GM12864 (cell line): Measurements from ENCODE around the gene CIITA.

Experiments used
- DNase-seq: peaks from one replicate; pipeline ENCODE4 v3.0.0-alpha.2; 2011; ENCODE audit warnings: low read depth
- H3K4me3 ChIP-seq: 2 replicates; pipeline ENCODE4 v1.5.1; 2011; ENCODE audit warnings: mild to moderate bottlenecking, low read depth, low read length, control low read depth
- TF ChIP-seq, protein P1 (sequence below): IDR thresholded peaks from 2 replicates; pipeline ENCODE4 v1.5.1; 2011; ENCODE audit warnings: low read depth, mild to moderate bottlenecking, moderate library complexity, low read length, control low read depth, inconsistent platforms; ENCODE audit errors: missing control alignments

Gene CIITA

DNA sequence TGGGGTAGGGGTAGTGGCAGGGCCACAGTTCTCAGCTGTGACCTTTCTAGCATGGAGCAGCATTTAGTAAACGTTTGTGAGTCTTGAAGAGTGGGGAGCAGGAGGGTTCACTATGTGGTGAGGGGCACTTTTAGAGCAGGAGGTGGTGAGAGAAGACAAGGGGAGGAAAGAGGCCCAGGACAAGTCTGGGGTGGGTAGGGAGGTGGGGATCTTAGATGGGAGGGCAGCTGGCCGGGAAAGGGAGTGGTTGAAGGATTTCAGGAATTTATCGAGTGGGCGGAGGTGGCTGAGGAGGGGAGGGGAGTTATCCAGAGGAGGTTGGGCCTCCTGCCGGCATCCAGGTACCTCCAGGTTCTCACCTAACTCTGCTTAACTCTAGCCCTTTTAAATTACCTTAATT, 69.3 kb downstream of the CIITA start:
- TF ChIP-seq, protein P1, sequence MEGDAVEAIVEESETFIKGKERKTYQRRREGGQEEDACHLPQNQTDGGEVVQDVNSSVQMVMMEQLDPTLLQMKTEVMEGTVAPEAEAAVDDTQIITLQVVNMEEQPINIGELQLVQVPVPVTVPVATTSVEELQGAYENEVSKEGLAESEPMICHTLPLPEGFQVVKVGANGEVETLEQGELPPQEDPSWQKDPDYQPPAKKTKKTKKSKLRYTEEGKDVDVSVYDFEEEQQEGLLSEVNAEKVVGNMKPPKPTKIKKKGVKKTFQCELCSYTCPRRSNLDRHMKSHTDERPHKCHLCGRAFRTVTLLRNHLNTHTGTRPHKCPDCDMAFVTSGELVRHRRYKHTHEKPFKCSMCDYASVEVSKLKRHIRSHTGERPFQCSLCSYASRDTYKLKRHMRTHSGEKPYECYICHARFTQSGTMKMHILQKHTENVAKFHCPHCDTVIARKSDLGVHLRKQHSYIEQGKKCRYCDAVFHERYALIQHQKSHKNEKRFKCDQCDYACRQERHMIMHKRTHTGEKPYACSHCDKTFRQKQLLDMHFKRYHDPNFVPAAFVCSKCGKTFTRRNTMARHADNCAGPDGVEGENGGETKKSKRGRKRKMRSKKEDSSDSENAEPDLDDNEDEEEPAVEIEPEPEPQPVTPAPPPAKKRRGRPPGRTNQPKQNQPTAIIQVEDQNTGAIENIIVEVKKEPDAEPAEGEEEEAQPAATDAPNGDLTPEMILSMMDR = no peak
- DNase-seq = no peak
- no peak overlapping the region for H3K4me3 ChIP-seq

DNA sequence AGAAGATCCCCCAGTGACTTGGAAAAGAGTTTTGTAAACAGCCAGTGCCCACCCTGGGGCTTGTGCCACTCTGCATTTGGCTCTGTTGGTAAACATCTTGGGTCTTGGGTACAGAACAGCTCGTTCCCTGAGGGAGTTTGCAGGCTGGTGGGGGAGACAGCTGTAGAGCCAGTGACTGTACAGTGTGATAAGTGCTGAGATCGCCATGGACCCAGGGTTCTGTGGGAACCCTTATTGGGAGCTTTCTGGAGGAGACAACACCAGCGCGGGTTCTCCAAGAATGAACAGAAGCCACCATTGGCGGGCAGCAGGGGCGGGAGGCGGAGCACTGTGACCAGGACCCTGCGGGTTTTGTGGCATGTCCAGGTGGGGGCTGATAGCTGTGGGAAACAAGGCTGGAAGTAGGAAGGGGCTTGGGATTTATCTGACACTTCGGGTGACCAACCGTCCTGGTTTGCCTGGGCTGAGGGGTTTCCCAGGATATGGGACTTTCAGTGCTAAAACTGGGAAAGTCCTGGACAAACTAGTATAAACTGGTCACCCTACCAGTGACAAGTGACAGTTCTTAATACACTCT, 70.3 kb downstream of the CIITA start:
- DNase-seq = no peak
- TF ChIP-seq, protein P1 = no peak
- H3K4me3 ChIP-seq = no peak overlapping the region

DNA sequence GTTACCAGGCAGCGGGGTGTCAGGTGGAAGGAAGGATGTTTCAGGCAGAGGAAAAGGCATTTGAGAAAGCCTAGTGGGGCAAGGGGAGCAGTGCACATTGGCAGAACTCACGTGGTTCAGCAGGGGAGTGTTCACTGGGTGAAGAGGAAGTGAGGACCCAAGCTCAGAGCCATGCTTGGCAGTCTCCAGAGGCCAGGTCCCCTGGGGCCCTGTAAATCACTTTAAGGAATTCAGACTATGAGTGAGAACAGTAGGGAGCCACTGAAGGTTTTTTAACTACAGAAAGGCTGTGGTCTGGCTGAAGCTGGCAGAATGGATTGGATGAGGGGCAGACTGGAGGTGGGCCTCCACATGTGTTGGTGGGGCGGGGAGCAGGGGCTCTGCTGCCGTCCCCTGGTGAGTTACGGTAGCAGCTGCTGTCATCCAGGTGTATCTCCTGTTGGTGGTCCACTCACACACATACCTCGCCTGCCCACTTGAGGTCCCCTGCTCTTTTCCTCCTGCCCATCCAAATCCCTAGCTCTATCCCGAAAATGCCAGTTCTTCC, 72.5 kb downstream of the CIITA start:
- TF ChIP-seq, protein P1 = peak; percentile 52
- DNase-seq = peak; percentile 66
- H3K4me3 ChIP-seq = no peak overlapping the region

DNA sequence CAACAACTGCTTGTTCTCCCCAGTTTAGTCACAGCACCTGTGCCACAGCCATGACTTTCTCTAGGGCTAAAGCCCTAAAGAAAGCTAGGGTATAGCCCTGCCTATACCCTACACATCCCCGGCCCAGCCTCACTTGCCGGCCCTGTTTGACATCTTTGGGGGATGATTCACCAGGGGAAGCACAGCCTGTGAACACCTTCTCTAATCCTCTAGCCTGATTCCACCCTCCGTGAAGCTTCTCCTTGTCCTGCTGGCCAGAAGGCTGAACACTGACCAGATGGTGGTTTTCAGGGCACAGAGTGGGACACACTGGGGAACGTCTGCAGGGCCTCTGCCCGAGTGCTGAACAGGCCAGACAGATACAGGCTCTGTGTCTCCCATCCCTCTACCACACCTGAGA, 73.4 kb downstream of the CIITA start:
- TF ChIP-seq, protein P1 = no peak
- no peak overlapping the region for H3K4me3 ChIP-seq
- no peak for DNase-seq

DNA sequence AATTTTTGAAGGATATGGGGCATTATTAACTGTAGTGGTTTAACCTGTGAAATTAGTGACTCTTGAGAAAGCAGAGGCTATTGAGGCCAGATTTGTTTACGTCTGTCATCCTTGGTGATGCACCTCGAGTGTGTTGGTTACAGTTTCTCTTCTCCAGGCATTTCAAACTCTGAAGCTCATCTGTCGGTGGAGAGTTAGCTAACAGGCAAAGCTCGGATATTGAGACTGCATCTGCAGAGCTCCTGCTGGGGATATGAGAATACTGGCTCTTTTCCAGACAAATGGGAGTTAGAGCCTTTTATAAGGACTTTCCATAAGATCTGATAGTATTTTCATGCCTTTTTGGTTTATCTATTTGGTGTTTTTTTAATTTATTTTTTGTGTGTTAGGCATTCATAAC, 74.0 kb downstream of the CIITA start:
- H3K4me3 ChIP-seq = no peak overlapping the region
- TF ChIP-seq, protein P1 = no peak
- no peak for DNase-seq

DNA sequence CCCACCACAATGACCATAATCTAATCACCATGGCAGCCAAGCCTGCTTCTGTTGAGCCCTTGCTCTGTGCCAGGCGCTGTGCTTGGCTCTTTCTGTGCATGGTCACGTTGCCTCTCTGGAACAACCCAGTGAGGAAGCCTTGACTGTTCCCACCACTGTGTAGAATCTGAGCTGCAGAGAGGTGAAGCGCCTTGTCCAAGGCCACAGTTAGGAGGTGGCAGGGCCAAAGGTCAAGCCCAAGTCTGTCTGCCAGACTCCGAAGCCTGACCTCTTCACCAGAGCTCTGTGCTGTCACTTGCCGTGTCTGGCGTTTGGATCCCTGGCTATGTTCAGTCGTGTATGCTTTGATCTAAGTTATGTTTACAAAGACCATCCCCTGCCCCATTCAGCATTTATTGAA, 77.9 kb downstream of the CIITA start:
- no peak for DNase-seq
- TF ChIP-seq, protein P1 = no peak

More for the DNA sequence above, 77.9 kb downstream of the CIITA start:
- H3K4me3 ChIP-seq = no peak overlapping the region
